GM23338 (cell line): ENCODE data around the gene PIGU.

ENCODE experiments used
- CREB1 ChIP-seq: fragments of 250-450 bp; sonication (Bioruptor Pico); IDR thresholded peaks from 2 replicates; pipeline ENCODE4 v1.5.0; 2020; ENCODE audit warnings: low read depth, mild to moderate bottlenecking, moderate library complexity
- POLR2AphosphoS5 ChIP-seq: IDR thresholded peaks from 2 replicates; pipeline ENCODE4 v1.6.1; 2016; ENCODE audit warnings: antibody characterized with exemption, low read depth
- TF ChIP-seq, protein P1 (sequence below), 2 experiments: fragments of 200-600 bp in 1 of 2; sonication (generic) in 1 of 2; conservative IDR thresholded peaks; 2 replicates each; pipeline versions ENCODE4 v1.5.1 to v1.6.1; 2016 to 2017; ENCODE audit warnings: antibody characterized with exemption in 2 of 2, low read depth in 2 of 2, mild to moderate bottlenecking in 2 of 2, moderate library complexity in 1 of 2

DNA sequence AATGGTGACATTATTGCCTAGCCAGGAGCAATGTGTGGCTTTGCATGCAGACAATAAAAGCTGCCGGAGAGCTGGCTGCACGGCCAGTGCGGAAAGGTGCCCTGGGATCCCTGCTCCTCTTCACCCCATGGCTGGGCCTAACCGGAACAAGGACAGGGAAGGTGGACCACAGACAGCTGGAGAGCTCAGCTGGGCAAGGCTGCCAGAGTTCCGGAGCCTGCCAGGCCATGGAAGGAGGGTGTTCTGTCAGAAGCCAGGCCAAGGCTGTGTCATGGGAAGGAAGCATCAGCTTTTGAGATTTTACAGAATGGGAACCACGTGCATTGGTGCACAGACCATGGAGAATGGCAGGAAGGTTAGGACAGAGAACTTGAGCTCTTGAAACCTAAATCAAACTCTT lies 93.3 kb downstream of the PIGU start:
- TF ChIP-seq POLR2AphosphoS5 (no peak), CREB1 (CRISPR knock-in tag) (no peak)
- TF ChIP-seq, protein P1, sequence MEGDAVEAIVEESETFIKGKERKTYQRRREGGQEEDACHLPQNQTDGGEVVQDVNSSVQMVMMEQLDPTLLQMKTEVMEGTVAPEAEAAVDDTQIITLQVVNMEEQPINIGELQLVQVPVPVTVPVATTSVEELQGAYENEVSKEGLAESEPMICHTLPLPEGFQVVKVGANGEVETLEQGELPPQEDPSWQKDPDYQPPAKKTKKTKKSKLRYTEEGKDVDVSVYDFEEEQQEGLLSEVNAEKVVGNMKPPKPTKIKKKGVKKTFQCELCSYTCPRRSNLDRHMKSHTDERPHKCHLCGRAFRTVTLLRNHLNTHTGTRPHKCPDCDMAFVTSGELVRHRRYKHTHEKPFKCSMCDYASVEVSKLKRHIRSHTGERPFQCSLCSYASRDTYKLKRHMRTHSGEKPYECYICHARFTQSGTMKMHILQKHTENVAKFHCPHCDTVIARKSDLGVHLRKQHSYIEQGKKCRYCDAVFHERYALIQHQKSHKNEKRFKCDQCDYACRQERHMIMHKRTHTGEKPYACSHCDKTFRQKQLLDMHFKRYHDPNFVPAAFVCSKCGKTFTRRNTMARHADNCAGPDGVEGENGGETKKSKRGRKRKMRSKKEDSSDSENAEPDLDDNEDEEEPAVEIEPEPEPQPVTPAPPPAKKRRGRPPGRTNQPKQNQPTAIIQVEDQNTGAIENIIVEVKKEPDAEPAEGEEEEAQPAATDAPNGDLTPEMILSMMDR (conservative IDR thresholded peaks at IDR 0.05; ENCODE audit: low read depth in 2 of 2), result no peak
